Measurements from ENCODE around the gene MAFF.
"Not testable (repeated sequence)": the region's sequence is repeated elsewhere in the genome, so short reads cannot be mapped to it uniquely, and the experiment has no call there.

The MAFF gene

DNA sequence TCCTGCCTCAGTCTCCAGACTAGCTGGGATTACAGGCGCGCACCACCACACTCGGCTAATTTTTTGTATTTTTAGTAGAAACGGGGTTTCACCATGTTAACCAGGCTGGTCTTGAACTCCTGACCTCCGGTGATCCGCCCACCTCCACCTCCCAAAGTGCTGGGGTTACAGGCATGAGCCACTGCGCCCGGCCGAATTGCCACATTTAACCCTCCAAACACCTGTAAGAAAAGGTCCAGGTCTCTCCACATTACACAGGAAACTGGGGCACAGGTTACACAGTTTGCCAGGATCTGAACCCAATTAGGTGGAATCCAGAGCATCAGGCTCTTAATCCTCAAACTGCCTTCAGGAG, 24.2 kb upstream of the MAFF start:
- not testable (repeated sequence) for DNase-seq (ENCODE audit: low read depth)

GRCh38 chr22:38177926-38178604, 23.7 kb upstream of the MAFF start:
- no peak for DNase-seq (ENCODE audit: low read depth)

DNA sequence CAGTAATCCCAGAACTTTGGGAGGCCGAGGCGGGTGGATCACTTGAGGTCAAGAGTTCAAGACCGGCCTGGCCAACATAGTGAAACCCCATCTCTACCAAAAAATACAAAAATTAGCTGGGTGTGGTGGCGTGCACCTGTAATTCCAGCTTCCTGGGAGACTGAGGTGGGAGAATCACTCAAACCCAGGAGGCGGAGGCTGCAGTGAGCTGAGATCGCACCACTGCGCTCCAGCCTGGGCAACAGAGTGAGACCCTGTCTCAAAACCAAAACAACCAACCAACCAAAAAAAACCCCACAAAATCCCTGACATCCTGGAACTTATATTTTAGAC, 23.2 kb upstream of the MAFF start:
- not testable (repeated sequence) for DNase-seq (ENCODE audit: low read depth)

DNA sequence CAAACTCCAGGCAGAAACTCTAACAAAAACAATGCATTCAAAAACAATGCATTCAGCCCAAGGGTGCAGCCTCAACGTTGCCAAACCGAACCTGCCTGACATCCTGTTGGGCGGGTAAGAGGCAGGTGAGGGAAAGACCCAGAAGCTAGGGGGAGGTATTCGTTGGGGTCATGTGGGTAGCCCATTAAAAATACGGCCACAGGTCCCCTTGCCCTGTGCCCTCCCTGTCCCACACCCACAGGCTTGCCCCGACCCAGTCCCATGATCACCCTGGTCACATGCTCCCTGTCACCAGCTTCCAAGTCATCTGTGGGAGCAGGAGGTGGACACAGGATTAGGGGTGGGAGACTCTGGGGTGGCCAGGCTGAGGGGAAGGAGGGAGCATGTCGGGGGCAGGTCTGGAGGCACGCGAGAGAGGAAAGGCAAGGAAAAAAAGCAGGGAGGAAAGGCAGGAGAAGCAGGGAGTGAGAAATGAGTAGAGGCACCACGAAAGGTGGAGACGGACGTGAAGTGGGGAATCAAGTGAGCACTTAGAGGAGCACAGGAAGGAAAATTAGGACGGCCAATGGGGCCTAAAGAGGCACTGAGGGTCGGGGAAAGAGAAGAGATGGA, 20.8 kb upstream of the MAFF start:
- DNase-seq (ENCODE audit: low read depth) = no peak

GRCh38 chr22:38181453-38182200, 20.2 kb upstream of the MAFF start, which contains the start of gene PLA2G6:
PLA2G6 (minus strand) TSS chr22:38181830; CDS start chr22:38169426, 12,404 bp downstream.
- DNase-seq (ENCODE audit: low read depth) = peak; percentile 97

- DNase-seq (ENCODE audit: low read depth) = no peak
These were observed 17.0 kb upstream of the MAFF start for GRCh38 chr22:38184788-38185187.

DNA sequence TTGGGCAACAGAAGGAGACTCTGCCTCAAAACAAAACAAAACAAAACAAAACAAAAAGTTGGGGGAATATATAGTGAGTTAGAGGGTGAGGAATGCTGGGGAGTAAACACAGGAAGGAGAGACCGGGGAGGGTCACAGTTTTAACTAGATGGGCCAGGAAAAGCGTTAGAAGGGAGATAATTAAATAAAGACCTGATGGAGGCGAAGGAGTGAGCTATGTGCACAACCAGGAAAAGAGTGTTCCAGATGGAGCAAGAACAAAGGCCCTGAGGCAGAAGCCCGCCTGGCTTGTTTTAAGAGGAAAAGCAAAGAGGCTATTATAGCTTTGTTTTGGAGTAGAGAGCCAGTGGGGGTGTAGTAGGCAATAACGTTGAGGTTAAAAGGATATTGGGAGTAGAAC, 15.4 kb upstream of the MAFF start:
- no peak for DNase-seq (ENCODE audit: low read depth)

DNA sequence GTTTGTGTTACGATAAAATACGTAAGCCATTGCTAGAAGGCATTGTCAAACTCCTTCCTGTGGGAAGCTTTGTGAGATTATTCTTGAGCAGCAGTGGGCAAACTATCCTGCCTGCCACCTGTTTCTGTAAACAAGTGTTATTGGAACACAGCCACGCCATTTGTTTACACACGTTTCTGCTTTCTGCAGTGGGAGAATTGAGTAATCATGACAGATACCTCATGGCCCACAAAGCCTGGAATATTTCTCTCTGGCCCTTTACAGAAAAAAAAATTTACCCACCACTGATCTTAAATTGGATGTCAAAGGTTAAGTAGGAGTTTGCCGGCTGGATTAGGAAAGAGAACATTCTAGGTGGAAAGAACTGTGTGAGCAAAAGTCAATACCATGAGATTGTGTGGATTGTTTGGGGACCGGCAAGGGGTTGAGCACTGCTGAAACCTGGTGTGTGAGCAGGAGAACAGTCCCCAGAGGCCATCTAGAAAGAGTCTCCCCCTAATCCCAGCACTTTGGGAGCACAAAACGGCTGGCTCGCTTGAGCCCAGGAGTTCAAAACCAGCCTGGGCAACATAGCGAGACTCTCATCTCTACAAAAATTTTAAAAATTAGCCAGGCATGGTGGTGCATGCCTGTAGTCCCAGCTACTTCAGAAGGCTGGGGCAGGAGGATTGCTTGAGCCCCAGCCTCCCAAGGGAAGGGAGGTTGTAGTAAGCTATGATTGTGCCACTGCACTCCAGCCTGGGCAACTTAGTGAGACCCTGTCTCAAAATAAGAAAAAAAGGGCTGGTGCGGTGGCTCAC, 14.2 kb upstream of the MAFF start:
- DNase-seq (ENCODE audit: low read depth) = no peak

GRCh38 chr22:38189104-38189503, 12.7 kb upstream of the MAFF start:
- DNase-seq (ENCODE audit: low read depth) = no peak

DNA sequence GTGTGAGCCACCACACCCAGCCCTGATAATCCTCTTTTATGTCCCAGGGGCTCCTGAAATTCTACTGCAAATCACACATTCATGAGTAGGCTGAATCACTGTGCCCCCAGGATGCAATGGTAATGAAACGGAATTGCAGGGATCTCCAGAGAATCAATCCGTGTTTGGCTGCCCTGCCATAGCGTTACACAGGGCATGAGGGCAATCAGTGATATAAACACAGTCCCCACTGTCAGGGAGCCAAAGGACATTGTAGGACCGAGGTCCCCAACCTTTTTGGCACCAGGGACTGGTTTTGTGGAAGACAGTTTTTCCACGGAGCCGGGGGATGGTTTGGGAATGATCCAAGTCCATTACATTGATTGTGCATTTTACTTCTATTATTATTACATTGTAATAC, 11.2 kb upstream of the MAFF start:
- DNase-seq (ENCODE audit: low read depth) = no peak

DNA sequence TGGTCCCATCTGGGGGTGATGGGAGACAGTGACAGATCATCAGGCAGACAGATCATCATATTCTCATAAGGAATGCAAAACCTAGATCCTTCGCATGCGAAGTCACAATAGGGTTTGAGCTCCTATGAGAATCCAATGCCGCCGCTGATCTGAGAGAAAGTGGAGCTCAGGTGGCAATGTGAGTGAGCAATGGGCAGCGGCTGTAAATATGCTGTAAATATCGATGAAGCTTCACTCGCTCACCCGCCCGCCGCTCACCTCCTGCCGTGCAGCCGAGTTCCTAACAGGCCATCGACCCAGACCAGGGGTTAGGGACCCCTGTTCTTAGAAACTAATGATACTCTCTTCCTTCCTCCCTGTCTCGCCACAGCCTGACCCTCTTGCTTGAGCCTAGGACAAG, 10.7 kb upstream of the MAFF start:
- DNase-seq (ENCODE audit: low read depth) = no peak

DNA sequence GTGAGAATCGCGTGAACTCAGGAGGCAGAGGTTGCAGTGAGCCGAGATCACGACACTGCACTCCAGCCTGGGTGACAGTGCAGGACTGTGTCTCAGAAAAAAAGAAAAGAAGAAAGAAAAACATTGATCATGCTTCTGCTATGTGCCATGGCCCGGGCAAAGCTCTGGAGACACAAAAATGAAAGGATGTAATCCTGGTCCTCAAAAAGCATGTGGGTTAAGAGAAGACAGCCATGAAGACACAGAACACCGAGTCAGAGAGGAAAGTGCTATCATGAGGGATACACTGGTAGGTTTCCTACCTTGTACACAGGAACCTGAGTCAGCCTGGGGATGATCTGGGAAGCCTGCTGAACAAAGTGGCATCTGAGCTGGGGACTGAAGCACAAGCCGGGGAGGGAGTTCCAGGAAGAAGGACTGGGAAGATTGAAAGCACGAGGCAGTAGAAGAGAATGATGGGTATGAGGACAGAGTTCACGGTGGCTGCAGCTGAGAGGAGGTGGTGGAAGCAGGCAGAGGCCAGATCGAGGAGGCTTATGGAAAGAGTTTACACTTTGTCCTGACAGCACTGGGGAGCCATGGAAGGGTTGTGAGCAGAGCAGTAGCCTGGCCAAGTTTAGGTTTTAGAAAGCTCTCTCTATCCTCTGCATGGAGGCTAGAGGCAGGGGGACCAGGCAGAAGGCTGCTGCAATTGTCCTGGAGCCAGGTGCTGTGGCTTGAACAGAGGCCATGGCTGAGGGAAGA, 9.9 kb upstream of the MAFF start:
- no peak for DNase-seq (ENCODE audit: low read depth)

DNA sequence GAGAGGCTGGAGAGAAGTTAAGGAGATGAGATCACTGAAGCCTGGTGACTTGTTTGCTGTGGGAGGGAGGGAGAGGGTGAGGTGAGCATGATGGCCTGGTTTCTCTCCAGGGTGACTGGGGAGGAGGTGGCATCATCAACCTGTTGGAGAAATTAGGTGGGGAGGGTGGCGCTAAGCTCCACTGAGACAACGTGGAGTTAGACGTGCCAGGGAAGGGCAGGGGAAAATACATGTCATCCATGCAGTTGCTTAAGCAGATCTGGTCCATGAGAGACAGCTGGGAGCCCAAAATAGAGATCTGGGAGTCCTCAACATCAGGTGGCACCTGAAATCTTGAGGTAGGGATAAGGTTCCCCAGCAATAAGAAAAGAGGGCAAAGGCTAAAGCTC, 9.3 kb upstream of the MAFF start:
- DNase-seq (ENCODE audit: low read depth) = no peak

DNA sequence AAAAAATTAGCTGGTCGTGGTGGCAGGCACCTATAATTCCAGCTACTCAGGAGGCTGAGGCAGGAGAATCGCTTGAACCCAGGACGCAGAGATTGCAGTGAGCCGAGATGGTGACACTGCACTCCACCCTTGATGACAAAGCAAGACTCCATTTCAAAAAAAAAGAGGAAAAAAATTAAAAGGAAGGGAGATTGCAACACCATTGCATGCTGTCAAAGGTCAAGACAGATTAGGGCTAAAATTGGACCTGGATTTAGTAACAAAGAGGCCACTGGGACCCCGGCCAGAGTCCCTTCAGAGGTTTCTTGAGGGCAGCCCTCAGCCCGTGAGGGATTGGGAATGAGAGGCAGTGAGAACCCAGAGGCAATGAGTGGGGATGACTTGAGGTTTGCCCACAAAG, 8.2 kb upstream of the MAFF start:
- DNase-seq (ENCODE audit: low read depth) = no peak

DNA sequence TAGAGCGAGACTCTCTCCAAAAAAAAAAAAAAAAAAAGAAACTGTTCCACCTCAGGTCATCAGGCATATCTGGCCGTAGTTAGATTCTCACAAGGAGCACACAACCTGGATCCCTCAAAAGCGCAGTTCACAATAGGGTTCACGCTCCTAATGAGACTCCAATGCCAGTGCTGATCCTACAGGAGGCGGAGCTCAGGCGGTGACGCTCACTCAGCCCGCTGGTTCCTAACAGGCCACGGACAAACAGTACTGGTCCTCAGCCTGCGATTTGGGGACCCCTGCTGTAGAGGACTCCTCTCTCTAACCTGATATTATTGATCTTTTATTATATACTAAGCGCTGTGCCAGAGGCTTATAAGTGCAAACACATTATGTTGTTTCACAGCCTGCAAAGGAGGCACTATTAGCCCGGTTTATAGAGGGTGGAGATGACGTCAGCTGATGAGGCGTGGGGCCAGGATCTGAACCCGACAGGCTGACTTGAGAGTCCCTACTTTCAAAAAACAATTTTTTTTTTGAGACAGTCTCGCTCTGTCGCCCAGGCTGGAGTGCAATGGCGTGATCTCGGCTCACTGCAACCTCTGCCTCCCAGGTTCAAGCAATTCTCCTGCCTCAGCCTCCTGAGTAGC, 4.9 kb upstream of the MAFF start:
- DNase-seq (ENCODE audit: low read depth) = no peak

GRCh38 chr22:38199826-38200559, 1.8 kb upstream of the MAFF start:
- DNase-seq (ENCODE audit: low read depth) = no peak

DNA sequence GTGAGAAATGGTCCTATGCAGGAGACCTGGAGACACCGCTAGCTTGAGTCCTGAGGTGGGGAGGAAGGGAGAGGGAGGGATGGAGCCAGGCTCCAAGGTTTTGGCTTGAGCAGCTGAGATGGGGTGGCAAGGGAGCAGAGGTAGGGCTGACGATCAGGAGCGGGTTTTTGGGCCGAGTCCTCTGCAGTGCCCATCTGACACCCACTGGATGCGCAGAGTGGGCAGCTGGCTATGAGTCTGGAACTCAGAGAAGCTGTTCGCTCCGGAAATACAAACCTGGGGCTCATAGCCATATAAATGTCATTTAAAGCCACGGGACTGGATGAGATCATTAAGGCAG, 453 bp upstream of the MAFF start:
- DNase-seq (ENCODE audit: low read depth) = no peak

DNA sequence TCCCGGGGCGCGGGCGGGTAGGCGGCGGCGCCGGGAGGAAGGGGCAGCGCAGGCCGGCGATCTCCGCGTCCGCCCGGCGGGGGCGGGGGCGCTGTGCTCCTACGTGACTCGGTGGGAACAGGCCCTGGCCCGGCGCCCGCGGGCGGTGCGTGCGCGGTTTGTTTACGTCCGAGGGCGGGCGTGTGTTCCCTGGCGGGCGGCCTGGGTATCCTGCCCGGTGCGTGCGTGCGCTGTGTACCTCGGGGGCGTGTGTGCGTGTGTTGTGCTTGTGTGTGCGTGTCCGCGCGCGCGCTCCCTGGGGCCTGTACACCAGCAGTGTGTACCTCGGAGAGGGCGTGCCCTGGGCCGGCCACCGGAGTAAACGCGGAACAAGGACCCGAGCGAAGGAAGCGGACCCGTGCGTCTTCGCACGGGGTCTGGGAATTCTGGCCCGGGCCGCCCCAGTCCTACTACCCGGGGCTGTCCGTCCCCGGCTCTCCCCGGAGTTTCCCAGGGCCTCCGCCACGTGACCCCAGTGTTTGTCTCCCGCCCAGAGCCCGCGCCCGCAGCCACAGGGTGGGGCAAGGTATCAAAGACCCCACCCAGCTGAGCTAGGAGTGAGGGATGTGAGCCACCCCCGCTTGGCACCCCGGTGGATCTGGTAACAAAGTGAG, 769 bp downstream of the MAFF start:
- DNase-seq (ENCODE audit: low read depth) = peak; percentile 75

- no peak for DNase-seq (ENCODE audit: low read depth)
These were observed 1.5 kb downstream of the MAFF start for GRCh38 chr22:38203090-38203810.
